ENCODE data around the gene GTF2F1.

- TF ChIP-seq CTCF (IDR thresholded peaks at IDR 0.05) (no peak), POLR2AphosphoS5 (IDR thresholded peaks at IDR 0.05) (no peak), POLR2A (IDR thresholded peaks at IDR 0.05) (no peak)
Observed at GRCh38 chr19:6429419-6430221, 36.7 kb upstream of the GTF2F1 start.

All from breast epithelium (tissue), 3 donors.